ENCODE data around the gene OR1E2.

The OR1E2 gene

DNA sequence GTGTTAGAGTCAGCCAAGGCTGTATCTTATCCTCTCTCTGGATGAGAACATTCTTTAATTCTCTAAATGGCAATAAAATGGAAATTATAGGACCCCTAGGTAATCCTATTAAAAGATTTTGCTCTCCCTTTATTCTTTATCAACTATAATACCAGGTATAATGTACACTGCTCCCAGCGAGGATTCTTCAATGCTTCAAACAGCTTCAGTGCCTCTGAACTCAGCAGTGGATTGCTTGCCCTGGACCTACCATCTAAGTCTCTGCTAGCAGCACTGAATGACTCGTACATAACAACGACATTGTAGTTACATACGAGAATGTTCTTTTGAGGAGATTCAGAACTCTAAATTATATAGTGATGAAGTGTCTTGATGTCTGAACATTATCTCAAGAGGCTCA, 43.9 kb downstream of the OR1E2 start:
- DNase-seq = no peak

DNA sequence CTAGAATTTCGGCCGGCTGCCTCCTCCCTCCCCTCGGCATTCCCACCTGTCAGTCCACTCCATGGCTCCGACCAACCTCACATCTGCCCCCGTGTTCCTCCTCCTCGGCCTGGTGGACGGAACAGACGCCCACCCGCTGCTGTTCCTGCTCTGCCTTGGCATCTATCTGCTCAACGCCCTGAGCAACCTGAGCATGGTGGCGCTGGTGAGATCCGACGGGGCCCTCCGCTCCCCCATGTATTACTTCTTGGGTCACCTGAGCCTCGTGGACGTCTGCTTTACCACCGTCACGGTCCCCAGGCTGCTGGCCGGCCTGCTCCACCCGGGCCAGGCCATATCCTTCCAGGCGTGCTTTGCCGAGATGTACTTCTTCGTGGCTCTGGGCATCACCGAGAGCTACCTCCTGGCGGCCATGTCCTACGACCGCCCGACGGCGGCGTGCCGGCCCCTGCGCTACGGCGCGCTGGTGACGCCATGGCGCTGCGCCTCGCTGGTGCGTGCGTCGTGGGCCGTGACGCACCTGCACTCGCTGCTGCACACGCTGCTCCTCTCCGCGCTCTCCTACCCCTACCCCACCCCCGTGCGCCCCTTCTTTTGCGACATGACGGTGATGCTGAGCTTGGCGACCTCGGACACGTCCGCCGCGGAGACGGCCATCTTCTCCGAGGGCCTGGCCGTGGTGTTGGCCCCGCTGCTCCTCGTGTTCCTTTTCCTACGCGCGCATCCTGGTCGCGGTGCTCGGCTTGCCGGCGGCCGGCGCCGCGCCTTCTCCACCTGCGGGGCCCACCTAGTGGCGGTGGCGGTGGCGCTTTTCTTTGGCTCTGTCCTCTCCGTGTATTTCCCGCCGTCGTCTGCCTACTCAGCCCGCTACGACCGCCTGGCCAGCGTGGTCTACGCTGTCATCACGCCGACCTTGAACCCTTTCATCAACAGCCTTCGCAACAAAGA, 47.5 kb downstream of the OR1E2 start, which contains the start of gene OR3A2:
OR3A2 (minus strand) TSS at position 440 of the 948 bp plus-strand sequence.
- peak; percentile 3 for DNase-seq

Measured in activated T-cell treated with anti-CD3 and anti-CD28 coated beads for 4 hours (primary cell).